Naive B cell (primary cell): Measurements from ENCODE around the gene JPH2. TPM values are rescaled to one million over a fixed set of nuclear protein-coding genes. Genes with fewer than 3 reads are reported as not detected.

Source experiments
- ATAC-seq, 2 donors: fragments of 150-1000 bp; cut with Tn5 transposase; 2 replicates each; pipeline ENCODE4 v1.10.0; 2021; ENCODE audit warnings: low read depth in 2 of 2, mild to moderate bottlenecking in 2 of 2, moderate library complexity in 2 of 2
- DNase-seq: peaks from one replicate; pipeline ENCODE4 v3.0.0; 2022
- H3K27ac Mint-ChIP-seq, 6 donors: one replicate each; pipeline ENCODE4 v1.8.0; 2020 to 2022; ENCODE audit warnings: mild to moderate bottlenecking in 6 of 6, mixed read lengths in 6 of 6, moderate library complexity in 5 of 6, inconsistent platforms in 2 of 6
- H3K27me3 Mint-ChIP-seq, 3 donors: one replicate each; pipeline ENCODE4 v1.8.0; 2021 to 2022; ENCODE audit warnings: mixed read lengths in 3 of 3, mild to moderate bottlenecking in 1 of 3
- H3K36me3 Mint-ChIP-seq, 2 donors: one replicate each; pipeline ENCODE4 v1.8.0; 2020 to 2022; ENCODE audit warnings: mixed read lengths in 2 of 2, inconsistent platforms in 1 of 2, mild to moderate bottlenecking in 1 of 2
- H3K4me1 Mint-ChIP-seq, 3 donors: one replicate each; pipeline ENCODE4 v1.8.0; 2020 to 2022; ENCODE audit warnings: mixed read lengths in 3 of 3, inconsistent platforms in 1 of 3, mild to moderate bottlenecking in 1 of 3, moderate library complexity in 1 of 3
- H3K4me3 Mint-ChIP-seq, 8 donors: one replicate each; pipeline ENCODE4 v1.8.0; 2020 to 2022; ENCODE audit warnings: mild to moderate bottlenecking in 8 of 8, mixed read lengths in 8 of 8, moderate library complexity in 8 of 8, inconsistent platforms in 2 of 8
- H3K9me3 Mint-ChIP-seq, 7 donors: one replicate each; pipeline ENCODE4 v1.8.0; 2020 to 2022; ENCODE audit warnings: mixed read lengths in 7 of 7, mild to moderate bottlenecking in 5 of 7, inconsistent platforms in 2 of 7, moderate library complexity in 1 of 7
- polyA plus RNA-seq, 6 donors: library from polyadenylated mRNA; unstranded; fragments of 300-500 nt; fragmentation: Illumina TruSeq; gene quantifications; one replicate each; pipeline ENCODE4 v1.2.3, GENCODE V29; 2021; ENCODE audit warnings: low read depth in 6 of 6

The JPH2 gene
- polyA plus RNA-seq, 6 donors from 2014 or later: not detected

DNA sequence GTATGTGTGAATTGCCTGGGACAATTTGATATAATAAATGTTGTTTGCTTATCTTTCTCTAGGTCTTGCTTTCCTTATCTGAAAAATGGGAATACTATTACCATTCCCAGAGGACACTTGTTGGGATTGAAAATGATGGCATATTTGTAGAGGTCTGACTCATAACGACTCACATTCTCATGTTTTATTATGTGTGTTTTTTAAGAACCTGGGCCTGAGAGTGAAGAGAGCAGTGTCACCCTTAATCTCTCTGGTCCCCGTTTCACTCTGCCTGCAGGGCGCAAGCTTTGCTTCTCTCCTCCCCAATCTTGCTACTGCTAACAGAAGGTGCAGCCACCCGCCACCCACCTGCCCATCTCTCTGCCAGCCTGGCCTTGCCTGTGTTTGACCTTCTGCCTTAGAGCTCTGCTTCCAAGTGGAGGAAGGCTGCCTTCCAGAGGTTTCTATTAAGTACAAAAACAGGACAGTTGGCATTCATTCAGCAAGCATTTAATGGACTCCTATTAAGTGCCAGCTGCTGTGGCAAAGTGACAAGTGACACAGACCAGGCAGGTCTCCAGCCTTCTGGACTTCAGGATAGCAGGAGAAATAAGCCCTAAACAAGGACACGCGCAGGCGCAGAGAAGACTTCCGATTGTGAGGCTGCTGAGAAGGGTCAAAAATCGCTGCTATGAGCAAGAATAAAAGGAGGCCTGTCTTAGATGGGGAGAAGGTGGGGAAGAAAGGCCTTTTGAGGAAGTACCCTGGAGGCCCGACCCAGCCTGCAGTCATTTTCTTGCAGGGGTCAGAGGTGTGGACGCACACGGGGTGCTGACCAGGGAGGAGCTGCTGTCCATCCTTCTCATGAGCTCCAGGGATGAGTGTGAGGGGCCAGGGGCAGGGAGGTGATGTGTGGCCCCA, 112.5 kb downstream of the JPH2 start:
- no peak overlapping the region for H3K4me3 Mint-ChIP-seq
- ATAC-seq (no peak), DNase-seq (no peak)
- no peaks in the 10 kb centered on the region for H3K9me3 Mint-ChIP-seq
- H3K36me3 Mint-ChIP-seq: no peaks in the 10 kb centered on the region
- no peak overlapping the region for H3K27ac Mint-ChIP-seq
- peaks cover 12 to 16% (median 14%) of the 10 kb centered on the region in 3 donors for H3K4me1 Mint-ChIP-seq
- H3K27me3 Mint-ChIP-seq: peaks cover 0 to 16% (median 10%) of the 10 kb centered on the region in 3 donors

DNA sequence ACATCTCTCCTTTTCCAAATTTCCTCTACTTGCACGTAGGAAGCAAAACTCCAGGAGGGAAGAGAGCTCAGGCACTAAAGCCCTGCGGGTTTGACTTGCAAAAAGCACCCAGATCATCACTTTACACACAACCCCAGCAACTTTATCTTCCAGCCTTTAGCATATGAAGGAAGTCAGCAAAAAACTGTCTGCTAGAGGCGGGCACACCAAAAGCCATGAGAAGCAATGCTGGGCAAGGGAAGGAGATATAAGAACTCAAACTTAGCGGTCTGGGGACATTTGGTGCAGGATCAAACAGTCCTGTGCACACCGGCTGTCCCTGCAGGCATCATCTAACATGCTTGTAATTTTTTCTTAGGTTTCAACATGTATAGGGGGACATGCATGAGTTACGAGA, 113.3 kb downstream of the JPH2 start:
- Mint-ChIP-seq H3K27me3 (peaks cover 0 to 17% (median 10%) of the 10 kb centered on the region in 3 donors), H3K9me3 (no peaks in the 10 kb centered on the region), H3K36me3 (no peaks in the 10 kb centered on the region), H3K27ac (no peak overlapping the region), H3K4me3 (no peak overlapping the region), H3K4me1 (peaks cover 21 to 24% (median 23%) of the 10 kb centered on the region in 3 donors)
- DNase-seq (no peak), ATAC-seq (no peak)

DNA sequence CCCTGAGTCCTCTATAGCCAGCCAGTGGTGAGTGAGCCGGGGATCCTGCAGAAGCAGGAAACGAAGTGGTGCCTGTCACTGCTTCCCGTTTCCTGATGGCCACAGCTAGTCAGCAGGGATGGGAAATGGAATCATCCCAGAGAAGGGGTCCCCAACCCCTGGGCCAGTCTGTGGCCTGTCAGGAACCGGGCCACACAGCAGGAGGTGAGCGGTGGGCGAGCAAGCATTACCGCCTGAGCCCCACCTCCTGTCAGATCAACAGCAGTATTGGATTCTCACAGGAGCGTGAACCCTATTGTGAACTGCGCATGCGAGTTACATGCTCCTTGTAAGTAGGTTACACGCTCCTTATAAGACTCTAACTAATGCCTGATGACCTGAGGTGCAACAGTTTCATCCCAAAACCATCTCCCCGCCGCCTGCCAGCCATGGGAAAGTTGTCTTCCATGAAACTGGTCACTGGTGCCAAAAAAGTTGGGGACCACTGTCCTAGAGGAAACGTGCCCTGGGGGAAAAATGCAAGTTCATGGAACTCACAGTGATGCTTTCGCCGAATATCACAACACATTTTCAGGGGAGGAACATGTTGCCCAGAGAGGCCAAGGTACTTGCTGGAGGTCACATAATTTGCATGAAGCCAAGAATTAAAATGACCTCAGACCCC, 113.8 kb downstream of the JPH2 start:
- peaks cover 0 to 17% (median 10%) of the 10 kb centered on the region in 3 donors for H3K27me3 Mint-ChIP-seq
- H3K4me1 Mint-ChIP-seq: peaks cover 23 to 30% (median 28%) of the 10 kb centered on the region in 3 donors

DNA sequence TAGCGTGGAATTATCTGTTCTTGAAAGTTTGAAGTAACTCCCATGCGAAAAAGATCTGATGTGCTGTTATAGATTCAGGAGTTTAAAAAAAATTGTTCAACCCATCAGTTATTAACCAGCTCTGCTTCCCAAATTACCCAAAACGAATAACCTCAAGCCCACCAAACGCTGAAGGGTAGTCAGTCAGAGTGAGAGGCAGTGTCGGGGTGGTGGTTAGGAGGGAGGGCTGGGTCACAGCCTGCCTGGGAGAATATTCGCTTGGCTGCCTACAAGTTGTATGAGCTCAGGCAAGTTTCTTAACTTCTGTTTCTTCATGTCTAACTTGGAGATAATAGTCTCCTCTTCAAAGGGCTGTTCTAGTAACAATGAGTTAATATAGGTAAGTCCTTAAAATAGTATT, 114.6 kb downstream of the JPH2 start:
- no peak for DNase-seq
- ATAC-seq: no peak

More for the DNA sequence above, 113.8 kb downstream of the JPH2 start:
- Mint-ChIP-seq H3K27ac (no peak overlapping the region), H3K4me3 (no peak overlapping the region), H3K9me3 (no peaks in the 10 kb centered on the region), H3K36me3 (no peaks in the 10 kb centered on the region)
- DNase-seq (no peak), ATAC-seq (no peak)

DNA sequence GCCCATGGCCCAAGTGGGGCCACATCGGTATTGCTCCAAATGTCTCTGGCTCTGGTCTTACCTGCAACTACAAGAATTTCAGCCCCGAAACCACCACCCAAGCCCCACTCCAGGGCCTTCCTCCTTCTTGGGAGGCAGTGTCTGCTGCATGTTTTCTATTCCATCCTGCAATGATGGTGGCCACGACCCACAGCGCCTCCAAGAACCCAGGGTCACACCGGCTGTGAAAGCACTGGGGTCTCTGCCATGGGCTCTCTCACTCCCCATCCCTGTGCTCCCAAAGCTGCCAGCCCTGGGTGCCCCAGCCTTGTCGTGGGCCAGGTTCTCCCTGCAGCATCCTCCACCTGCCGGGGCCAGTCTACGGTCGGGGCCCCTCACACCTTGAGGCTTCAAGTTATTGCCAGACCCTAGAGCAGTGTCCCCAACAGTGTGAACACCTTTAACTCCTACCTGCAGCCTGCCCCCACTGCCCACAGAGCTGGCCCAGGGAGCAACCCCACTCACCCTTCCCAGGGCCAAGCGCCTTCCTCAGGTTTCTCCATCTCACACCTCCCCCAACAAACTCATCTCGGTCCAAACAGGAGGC, 115.4 kb downstream of the JPH2 start:
- DNase-seq: no peak
- Mint-ChIP-seq H3K9me3 (no peaks in the 10 kb centered on the region), H3K4me3 (no peak overlapping the region), H3K27ac (peak overlapping the region in 3 of 6 donors; percentile 50 to 80 (median 71)), H3K27me3 (peaks cover 0 to 24% (median 14%) of the 10 kb centered on the region in 3 donors), H3K36me3 (no peaks in the 10 kb centered on the region), H3K4me1 (peaks cover 23 to 37% (median 36%) of the 10 kb centered on the region in 3 donors)
- ATAC-seq: no peak

More for the DNA sequence above, 114.6 kb downstream of the JPH2 start:
- H3K4me1 Mint-ChIP-seq: peaks cover 23 to 37% (median 36%) of the 10 kb centered on the region in 3 donors
- peaks cover 0 to 17% (median 10%) of the 10 kb centered on the region in 3 donors for H3K27me3 Mint-ChIP-seq
- no peaks in the 10 kb centered on the region for H3K36me3 Mint-ChIP-seq
- H3K9me3 Mint-ChIP-seq: no peaks in the 10 kb centered on the region
- no peak overlapping the region for H3K4me3 Mint-ChIP-seq
- H3K27ac Mint-ChIP-seq: peak overlapping the region in 1 of 6 donors; percentile 50

DNA sequence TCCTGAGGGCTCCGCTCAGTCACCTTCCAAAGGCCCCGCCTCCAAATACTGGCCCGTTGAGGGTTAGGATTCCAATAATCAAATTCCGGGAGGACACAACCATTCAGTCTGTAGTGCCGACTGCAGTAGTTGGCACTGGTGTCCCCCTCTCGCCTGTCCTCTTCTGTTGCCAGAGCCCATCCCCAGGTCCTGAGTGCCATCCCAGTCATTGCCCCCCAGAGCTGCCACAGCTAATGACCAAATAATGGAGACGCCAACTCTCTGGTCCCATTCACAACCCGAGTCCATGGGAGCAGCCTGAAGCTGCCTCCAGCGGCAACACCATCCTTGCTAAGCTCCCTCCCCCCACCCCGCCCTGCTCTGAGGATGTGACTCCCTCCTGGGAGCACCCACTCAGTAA, 115.9 kb downstream of the JPH2 start:
- Mint-ChIP-seq H3K27ac (peak overlapping the region in 2 of 6 donors; percentile 50 to 52), H3K36me3 (no peaks in the 10 kb centered on the region), H3K9me3 (no peaks in the 10 kb centered on the region), H3K4me1 (peaks cover 23 to 37% (median 36%) of the 10 kb centered on the region in 3 donors), H3K4me3 (no peak overlapping the region), H3K27me3 (peaks cover 0 to 26% (median 18%) of the 10 kb centered on the region in 3 donors)
- no peak for ATAC-seq
- DNase-seq: no peak

DNA sequence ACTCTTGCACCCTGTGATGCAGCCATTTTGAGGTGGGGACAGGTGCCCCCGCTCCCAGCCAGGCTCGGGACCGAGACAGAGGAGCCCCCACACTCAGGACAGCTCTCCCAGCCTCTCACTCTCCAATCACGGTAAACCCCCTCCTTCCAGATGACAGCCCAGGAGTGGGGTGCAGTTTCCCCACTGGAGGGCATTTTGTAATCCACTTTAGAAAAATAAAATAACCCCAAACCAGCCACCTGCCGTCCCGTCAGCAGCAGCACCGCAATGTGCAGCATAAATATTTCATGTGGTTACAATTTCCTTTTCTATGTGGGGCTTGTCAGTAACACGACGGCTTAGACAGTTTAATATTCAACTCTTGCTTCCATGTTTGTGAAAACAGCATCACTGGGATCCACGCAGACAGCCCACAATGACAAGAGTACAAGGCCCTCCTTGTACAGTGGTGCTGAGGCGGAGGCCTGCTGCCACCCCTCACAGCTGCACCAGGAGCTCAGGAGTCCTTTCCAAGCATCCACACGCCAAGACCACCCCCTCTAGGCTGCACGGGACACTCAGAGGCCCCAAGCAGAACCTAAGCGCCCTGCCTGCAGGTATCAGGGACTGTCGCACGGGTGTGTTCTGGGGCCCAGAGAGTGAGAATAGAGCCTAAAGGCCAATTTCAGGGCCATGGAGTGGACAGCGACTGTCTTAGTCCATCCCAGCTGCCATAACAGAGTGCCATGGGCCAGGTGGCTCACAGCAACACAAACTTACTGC, 116.7 kb downstream of the JPH2 start:
- Mint-ChIP-seq H3K9me3 (no peaks in the 10 kb centered on the region), H3K27me3 (peaks cover 0 to 26% (median 18%) of the 10 kb centered on the region in 3 donors), H3K36me3 (no peaks in the 10 kb centered on the region), H3K4me1 (peaks cover 23 to 37% (median 36%) of the 10 kb centered on the region in 3 donors), H3K4me3 (peak overlapping the region in 7 of 8 donors; percentile 14 to 84 (median 67)), H3K27ac (peak overlapping the region; percentile 74 to 95 (median 90))
- ATAC-seq (peak; percentile 17 to 31), DNase-seq (peak; percentile 26)

DNA sequence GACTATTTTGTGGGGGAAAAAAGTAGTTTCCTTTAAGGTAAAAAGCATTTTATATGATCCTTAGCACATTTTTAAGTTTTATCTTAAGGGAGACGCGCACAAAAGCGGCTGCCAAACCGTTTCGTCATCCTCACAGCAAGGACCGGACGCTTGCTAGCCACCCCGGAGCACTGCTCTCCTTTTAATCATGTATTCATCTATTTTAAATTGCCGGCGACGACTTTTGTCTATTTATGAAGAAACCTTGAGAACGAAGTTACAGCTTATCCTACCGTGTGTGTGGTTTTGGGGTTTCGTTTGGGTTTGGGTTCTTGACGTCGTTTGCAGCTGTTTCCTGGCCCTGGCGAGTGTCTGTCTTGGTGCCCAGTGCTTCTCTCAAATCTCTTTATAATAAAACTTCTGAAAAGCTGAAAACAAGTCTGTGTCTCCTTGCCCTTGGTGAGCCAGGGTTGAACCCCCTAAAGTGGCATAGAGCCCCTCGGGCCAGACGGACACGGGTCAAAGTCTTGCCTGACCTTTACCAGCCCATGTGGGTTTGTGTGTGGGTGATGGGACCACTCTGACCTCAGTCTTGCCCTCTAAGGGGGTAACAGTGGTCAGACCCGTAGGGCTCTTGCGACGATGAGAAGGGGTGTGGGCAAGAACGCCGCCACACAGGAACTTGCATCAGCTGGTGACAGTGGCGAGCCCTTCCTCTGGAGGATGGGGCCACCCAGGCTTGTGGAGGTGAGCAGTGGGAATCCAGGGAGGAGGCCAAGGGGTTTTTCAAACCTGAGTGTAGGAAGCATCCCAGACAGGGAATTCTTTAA, 117.6 kb downstream of the JPH2 start:
- DNase-seq: peak; percentile 63
- Mint-ChIP-seq H3K9me3 (no peaks in the 10 kb centered on the region), H3K27me3 (peaks cover 0 to 26% (median 18%) of the 10 kb centered on the region in 3 donors), H3K4me1 (peaks cover 23 to 37% (median 36%) of the 10 kb centered on the region in 3 donors), H3K27ac (peak overlapping the region; percentile 57 to 95 (median 90)), H3K36me3 (no peaks in the 10 kb centered on the region), H3K4me3 (peak overlapping the region; percentile 14 to 92 (median 86))
- peak; percentile 75 to 78 for ATAC-seq

DNA sequence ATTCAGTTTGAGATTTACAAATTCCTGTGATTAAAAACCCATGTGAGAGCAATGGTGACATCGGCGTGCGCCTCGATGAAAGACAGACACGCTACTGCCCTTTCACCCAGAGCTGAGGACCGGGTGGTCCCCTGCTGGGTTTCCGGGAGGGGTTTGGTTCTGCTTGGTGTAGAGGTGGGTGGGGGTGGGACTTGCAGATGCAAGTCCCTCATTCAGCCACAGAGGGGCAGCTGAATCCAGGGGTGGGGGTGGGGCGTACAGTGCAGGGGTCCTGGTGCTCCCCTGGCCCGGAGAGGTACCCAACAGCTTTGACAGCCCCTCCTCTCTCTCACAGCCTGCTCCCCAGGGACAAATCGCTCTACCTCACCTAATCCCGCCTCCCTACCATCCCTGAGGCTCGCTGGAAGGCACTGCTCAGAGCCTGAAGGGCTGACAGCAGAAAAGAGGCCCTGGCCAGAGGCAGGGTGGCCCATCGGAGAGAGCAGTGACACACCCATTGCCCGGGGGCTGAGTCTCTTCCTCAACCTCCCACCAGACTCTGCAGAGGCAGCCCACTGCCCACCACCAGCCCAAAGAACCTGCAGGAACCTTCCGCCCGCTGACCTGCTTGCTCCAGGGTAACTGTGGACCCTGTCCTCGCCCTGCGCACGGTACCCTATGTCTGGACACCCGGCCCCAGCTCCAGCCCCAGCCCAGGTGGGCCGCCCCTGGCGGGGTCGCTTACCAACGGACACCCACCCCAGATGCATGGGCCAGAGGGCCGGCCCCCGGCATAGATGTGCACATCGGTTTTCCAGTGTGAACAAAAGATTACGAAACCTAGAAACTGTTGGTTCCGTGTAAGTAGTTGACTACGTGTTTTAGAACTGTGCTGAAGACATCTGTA, 118.4 kb downstream of the JPH2 start:
- H3K27me3 Mint-ChIP-seq: peaks cover 3 to 26% (median 18%) of the 10 kb centered on the region in 3 donors
- H3K9me3 Mint-ChIP-seq: no peaks in the 10 kb centered on the region
- H3K4me1 Mint-ChIP-seq: peaks cover 23 to 37% (median 36%) of the 10 kb centered on the region in 3 donors
- peak; percentile 8 to 24 for ATAC-seq
- peak overlapping the region; percentile 33 to 95 (median 90) for H3K27ac Mint-ChIP-seq
- H3K4me3 Mint-ChIP-seq: peak overlapping the region; percentile 14 to 92 (median 86)
- no peak for DNase-seq
- H3K36me3 Mint-ChIP-seq: no peaks in the 10 kb centered on the region

DNA sequence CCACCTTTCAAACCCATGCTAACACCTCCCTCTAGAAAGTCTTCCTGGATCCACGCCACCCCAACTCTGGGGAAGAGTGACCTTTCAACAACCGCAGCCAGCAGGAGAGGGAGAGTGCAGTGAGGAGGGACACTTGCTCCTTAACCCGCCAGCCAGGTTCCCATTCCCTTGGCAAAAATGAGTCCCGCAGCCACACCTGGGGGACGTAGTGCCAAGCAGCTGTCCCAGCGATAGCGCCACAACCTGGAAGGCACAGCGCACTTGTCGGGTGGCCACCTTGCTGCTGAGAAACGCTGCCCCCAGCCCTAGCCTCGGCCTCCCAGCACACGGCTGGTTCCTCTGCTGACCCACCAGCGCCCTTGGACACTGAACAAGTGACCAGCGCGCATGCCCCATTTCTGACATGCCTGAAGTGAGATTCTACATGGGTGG, 119.3 kb downstream of the JPH2 start:
- H3K9me3 Mint-ChIP-seq: no peaks in the 10 kb centered on the region

More for the DNA sequence above, 119.3 kb downstream of the JPH2 start:
- no peak for ATAC-seq
- Mint-ChIP-seq H3K4me1 (peaks cover 23 to 37% (median 36%) of the 10 kb centered on the region in 3 donors), H3K4me3 (peak overlapping the region in 3 of 8 donors; percentile 4 to 90 (median 9)), H3K27me3 (peaks cover 5 to 26% (median 18%) of the 10 kb centered on the region in 3 donors), H3K27ac (peak overlapping the region in 2 of 6 donors; percentile 74 to 88), H3K36me3 (no peaks in the 10 kb centered on the region)
- no peak for DNase-seq
